Measurements from ENCODE around the gene MSANTD2. TPM values are rescaled to one million over a fixed set of nuclear protein-coding genes. Genes with fewer than 3 reads are reported as not detected.

Gene MSANTD2
- total RNA-seq, 1 experiment from 2014 or later = 32.6 TPM

- Histone ChIP-seq H3K36me3 (ENCODE audit: low read depth, low read length) (no peaks in the 10 kb centered on the region), H3K9ac (ENCODE audit: low read length) (no peak overlapping the region), H3F3A (ENCODE audit: low read length, unreplicated experiment) (no peaks in the 10 kb centered on the region), H3K9me3 (ENCODE audit: low read length) (no peaks in the 10 kb centered on the region), H3K27me3 (ENCODE audit: low read length) (no peaks in the 10 kb centered on the region), H3K4me2 (ENCODE audit: low read length) (no peak overlapping the region), H3K4me3 (ENCODE audit: low read length) (no peak overlapping the region), H2AFZ (ENCODE audit: low read length) (no peak overlapping the region), H4K20me1 (ENCODE audit: low read length) (no peaks in the 10 kb centered on the region), H3K27ac (ENCODE audit: low read length) (no peak overlapping the region), H3K79me2 (ENCODE audit: low read length) (no peaks in the 10 kb centered on the region), H3K4me1 (ENCODE audit: insufficient read depth, low read length) (peaks cover 15% of the 10 kb centered on the region), H3K9me2 (replicated peaks; ENCODE audit: low read length) (no peaks in the 10 kb centered on the region)
- intact Hi-C loops (cut with micrococcal nuclease) = no loop called here
- no peak for ATAC-seq
- POLR2A ChIA-PET (ENCODE audit: unreplicated experiment) = no interaction called here
- BruUV-seq (replicated peaks) = no TSS peak
- TF ChIP-seq, protein P1, sequence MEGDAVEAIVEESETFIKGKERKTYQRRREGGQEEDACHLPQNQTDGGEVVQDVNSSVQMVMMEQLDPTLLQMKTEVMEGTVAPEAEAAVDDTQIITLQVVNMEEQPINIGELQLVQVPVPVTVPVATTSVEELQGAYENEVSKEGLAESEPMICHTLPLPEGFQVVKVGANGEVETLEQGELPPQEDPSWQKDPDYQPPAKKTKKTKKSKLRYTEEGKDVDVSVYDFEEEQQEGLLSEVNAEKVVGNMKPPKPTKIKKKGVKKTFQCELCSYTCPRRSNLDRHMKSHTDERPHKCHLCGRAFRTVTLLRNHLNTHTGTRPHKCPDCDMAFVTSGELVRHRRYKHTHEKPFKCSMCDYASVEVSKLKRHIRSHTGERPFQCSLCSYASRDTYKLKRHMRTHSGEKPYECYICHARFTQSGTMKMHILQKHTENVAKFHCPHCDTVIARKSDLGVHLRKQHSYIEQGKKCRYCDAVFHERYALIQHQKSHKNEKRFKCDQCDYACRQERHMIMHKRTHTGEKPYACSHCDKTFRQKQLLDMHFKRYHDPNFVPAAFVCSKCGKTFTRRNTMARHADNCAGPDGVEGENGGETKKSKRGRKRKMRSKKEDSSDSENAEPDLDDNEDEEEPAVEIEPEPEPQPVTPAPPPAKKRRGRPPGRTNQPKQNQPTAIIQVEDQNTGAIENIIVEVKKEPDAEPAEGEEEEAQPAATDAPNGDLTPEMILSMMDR (conservative IDR thresholded peaks at IDR 0.05; ENCODE audit: low read depth, low read length) = no peak
- no peak for TF ChIP-seq EZH2 (IDR thresholded peaks at IDR 0.05; ENCODE audit: low read length, unreplicated experiment)
- TF ChIP-seq EZH2phosphoT487 (IDR thresholded peaks at IDR 0.05; ENCODE audit: borderline replicate concordance, low read length) = no peak
- CTCF ChIA-PET = no interaction called here
- DNase-seq = no peak
Measured at GRCh38 chr11:124729571-124729970, 70.6 kb downstream of the MSANTD2 start.

- TF ChIP-seq, protein P1 (conservative IDR thresholded peaks at IDR 0.05; ENCODE audit: low read depth, low read length) = no peak
- TF ChIP-seq EZH2 (IDR thresholded peaks at IDR 0.05; ENCODE audit: low read length, unreplicated experiment) = no peak
Measured at GRCh38 chr11:124728134-124728533, 72.1 kb downstream of the MSANTD2 start.

DNA sequence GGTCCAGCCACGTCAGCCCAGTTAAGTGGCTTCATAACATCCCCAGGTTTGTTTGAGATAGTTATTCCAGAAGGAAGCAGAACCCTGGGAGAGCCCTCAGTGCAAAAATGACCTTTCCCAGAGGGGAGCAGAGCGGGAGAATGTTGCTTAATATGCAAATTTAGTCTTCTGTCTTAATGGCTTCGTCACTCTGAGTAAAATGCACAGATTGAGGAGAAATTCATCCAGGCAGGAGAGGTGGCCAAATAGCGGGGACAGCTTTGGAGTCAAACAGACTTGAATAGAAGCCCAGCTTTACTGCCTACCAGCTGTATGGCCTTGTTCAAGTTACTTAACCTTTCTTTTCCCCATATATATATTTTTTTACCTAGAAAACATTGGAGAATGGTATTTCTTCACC lies 72.7 kb downstream of the MSANTD2 start:
- BruUV-seq (replicated peaks) = no TSS peak
- ChIA-PET POLR2A (ENCODE audit: unreplicated experiment) (no interaction called here), CTCF (no interaction called here)
- Histone ChIP-seq H3K27ac (ENCODE audit: low read length) (no peak overlapping the region), H3K4me2 (ENCODE audit: low read length) (no peak overlapping the region), H3K27me3 (ENCODE audit: low read length) (no peaks in the 10 kb centered on the region), H3K4me3 (ENCODE audit: low read length) (no peak overlapping the region), H3K9ac (ENCODE audit: low read length) (no peak overlapping the region), H3K4me1 (ENCODE audit: insufficient read depth, low read length) (peaks cover 15% of the 10 kb centered on the region), H3F3A (ENCODE audit: low read length, unreplicated experiment) (no peaks in the 10 kb centered on the region), H3K36me3 (ENCODE audit: low read depth, low read length) (no peaks in the 10 kb centered on the region), H4K20me1 (ENCODE audit: low read length) (no peaks in the 10 kb centered on the region), H3K9me3 (ENCODE audit: low read length) (no peaks in the 10 kb centered on the region), H3K9me2 (replicated peaks; ENCODE audit: low read length) (no peaks in the 10 kb centered on the region), H3K79me2 (ENCODE audit: low read length) (no peaks in the 10 kb centered on the region), H2AFZ (ENCODE audit: low read length) (no peak overlapping the region)
- intact Hi-C loops (cut with micrococcal nuclease) = no loop called here
- TF ChIP-seq, protein P1 (conservative IDR thresholded peaks at IDR 0.05; ENCODE audit: low read depth, low read length) = no peak
- TF ChIP-seq EZH2 (IDR thresholded peaks at IDR 0.05; ENCODE audit: low read length, unreplicated experiment) (no peak), EZH2phosphoT487 (IDR thresholded peaks at IDR 0.05; ENCODE audit: borderline replicate concordance, low read length) (no peak)
- no peak for ATAC-seq
- no peak for DNase-seq

More at GRCh38 chr11:124728134-124728533, 72.1 kb downstream of the MSANTD2 start:
- Histone ChIP-seq H2AFZ (ENCODE audit: low read length) (no peak overlapping the region), H3K36me3 (ENCODE audit: low read depth, low read length) (no peaks in the 10 kb centered on the region), H3K4me3 (ENCODE audit: low read length) (no peak overlapping the region), H3K79me2 (ENCODE audit: low read length) (no peaks in the 10 kb centered on the region), H3K4me1 (ENCODE audit: insufficient read depth, low read length) (peaks cover 15% of the 10 kb centered on the region), H3K9me3 (ENCODE audit: low read length) (no peaks in the 10 kb centered on the region), H3K9ac (ENCODE audit: low read length) (no peak overlapping the region), H3K27me3 (ENCODE audit: low read length) (no peaks in the 10 kb centered on the region), H3K9me2 (replicated peaks; ENCODE audit: low read length) (no peaks in the 10 kb centered on the region), H3F3A (ENCODE audit: low read length, unreplicated experiment) (no peaks in the 10 kb centered on the region), H4K20me1 (ENCODE audit: low read length) (no peaks in the 10 kb centered on the region), H3K4me2 (ENCODE audit: low read length) (no peak overlapping the region), H3K27ac (ENCODE audit: low read length) (no peak overlapping the region)
- ChIA-PET POLR2A (ENCODE audit: unreplicated experiment) (no interaction called here), CTCF (no interaction called here)
- intact Hi-C loops (cut with micrococcal nuclease) = no loop called here
- BruUV-seq (replicated peaks) = no TSS peak
- no peak for ATAC-seq
- DNase-seq = no peak

Data from PC-3 (cell line).